Heart left ventricle (tissue), 13 donors: ENCODE measurements around the gene SCGB1D4.

Source experiments
- CTCF ChIP-seq, 12 donors: fragments of 200-600 bp; sonication (generic) in 4 of 12; IDR thresholded peaks; one replicate each; pipeline versions ENCODE4 v1.5.0 to v1.8.0; 2018 to 2022; ENCODE audit warnings: antibody characterized with exemption in 12 of 12, mild to moderate bottlenecking in 5 of 12
- POLR2A ChIP-seq, 2 donors: fragments of 450-650 bp; IDR thresholded peaks; one replicate each; pipeline ENCODE4 v1.6.1; 2017; ENCODE audit warnings: antibody characterized with exemption in 2 of 2, mild to moderate bottlenecking in 2 of 2, moderate library complexity in 2 of 2
- donor health status: ischemic (EF 13 %, LVEDD 7.1; RV severe dilation, severe dysfunction).
- donor health status: DM: no; HTN: yes; CAD: no.
- donor health status: DM: no; HTN: no; CAD: no.
- donor health status: ischemic (EF 25% LVEDD 6.9; RV normal size, moderate dysfunction).
- donor health status: ischemic (EF 25% LVEDD 5.7; RV mildly dilated, moderate dysfunction).
- donor health status: ischemic (EF 35%, LVEDD 5.7; RV mildly dilated, moderate dysfunction).
- donor health status: nonischemic (EF 11% LVEDD 7.7; RV severe dilation, severe dysfunction).
- donor health status: DM: yes; HTN: yes; CAD: no.
- donor health status: PGD.
- donor health status: ischemic (EF 29% LVEDD 5.4; RV normal size, mild dysfunction).
- donor health status: nonischemic (EF 23%, LVEDD 6.1; RV moderate dilation, normal function).

- TF ChIP-seq CTCF (IDR thresholded peaks at IDR 0.05) (no peak), POLR2A (IDR thresholded peaks at IDR 0.05) (no peak)
These were observed 42.7 kb upstream of the SCGB1D4 start for GRCh38 chr11:62341588-62341987.
